Suprapubic skin (tissue), 4 donors: ENCODE results near the gene DAP.

ENCODE experiments used
- CTCF ChIP-seq, 2 donors: fragments of 200-600 bp in 1 of 2; fragments of 450-650 bp in 1 of 2; sonication (generic) in 1 of 2; IDR thresholded peaks; one replicate each; pipeline ENCODE4 v1.5.1; 2016 to 2019; ENCODE audit warnings: antibody characterized with exemption in 2 of 2, mild to moderate bottlenecking in 1 of 2, moderate library complexity in 1 of 2
- EP300 ChIP-seq: sonication (generic); formaldehyde crosslinking; IDR thresholded peaks from one replicate; pipeline ENCODE4 v1.6.1; 2017; ENCODE audit warnings: antibody characterized with exemption
- POLR2A ChIP-seq, 2 donors: fragments of 450-650 bp; IDR thresholded peaks; one replicate each; pipeline ENCODE4 v1.6.1; 2017; ENCODE audit warnings: antibody characterized with exemption in 2 of 2, mild to moderate bottlenecking in 2 of 2, moderate library complexity in 2 of 2
- POLR2AphosphoS5 ChIP-seq, 3 donors: sonication (generic); formaldehyde crosslinking; IDR thresholded peaks; one replicate each; pipeline ENCODE4 v1.6.1; 2017; ENCODE audit warnings: antibody characterized with exemption in 3 of 3

GRCh38 chr5:10647640-10648039 is 113.4 kb downstream of the DAP start:
- TF ChIP-seq POLR2AphosphoS5 (IDR thresholded peaks at IDR 0.05): no peak
- no peak for TF ChIP-seq CTCF (IDR thresholded peaks at IDR 0.05)
- TF ChIP-seq POLR2A (IDR thresholded peaks at IDR 0.05): no peak
- no peak for TF ChIP-seq EP300
